Measurements from ENCODE around the gene ZFAND2A.

The ZFAND2A gene

GRCh38 chr7:1104516-1105179 lies 55.3 kb downstream of the ZFAND2A start:
- DNase-seq, result no peak

- no peak for DNase-seq
Measured at GRCh38 chr7:1103789-1104515, 56.0 kb downstream of the ZFAND2A start.

- no peak for DNase-seq
Measured at GRCh38 chr7:1103009-1103788, 56.8 kb downstream of the ZFAND2A start.
